K562 (cell line): ENCODE results near the gene TTC32. TPM values are rescaled to one million over a fixed set of nuclear protein-coding genes. Genes with fewer than 3 reads are reported as not detected.
A peak's percentile ranks its signal among the peaks of the same experiment; 100 is the strongest.

Source experiments
- ATAC-seq: fragments of 200-7000 bp; cut with Tn5 transposase; 3 replicates; pipeline ENCODE4 v1.9.1; 2020; ENCODE audit warnings: moderate library complexity
- BruUV-seq: library from RNA; stranded (reverse); fragments of 400-500 nt; replicated peaks from 2 replicates; lab custom pipeline; 2021; lab: Mats Ljungman, UMichigan
- CTCF ChIA-PET: fragments of 300-600 bp; formaldehyde crosslinking; extraction: SDS; loops from one replicate; lab custom pipeline; 2021; ENCODE audit warnings: low intra/inter-chr PET ratio; lab: Yijun Ruan, JAX
- POLR2A ChIA-PET: fragments of 300-600, 350-650 bp; sonication (Branson Sonifier 250); formaldehyde crosslinking; extraction: SDS; loops from one replicate; lab custom pipeline; 2021; ENCODE audit warnings: antibody characterized with exemption, inconsistent platforms; lab: Yijun Ruan, JAX
- DNase-seq, 4 experiments: peaks; one replicate each; pipeline versions ENCODE4 v3.0.0 to v3.0.0-alpha.2; 2011 to 2018; ENCODE audit warnings: low spot score in 3 of 4, mixed read lengths in 3 of 4; ENCODE audit errors: extremely low read depth in 1 of 4
- FAIRE-seq: peaks from 2 replicates; lab custom pipeline; 2011; peaks lifted over from hg19 to GRCh38; lab: Jason Lieb, UNC
- H2AFZ ChIP-seq: 2 replicates; pipeline ENCODE4 v1.6.0; 2011; ENCODE audit warnings: low read depth, low read length, control low read depth, inconsistent platforms
- H3K27ac ChIP-seq: fragments of 200-600 bp; 3 replicates; pipeline ENCODE4 v1.8.0; 2011; ENCODE audit warnings: low read depth, mild to moderate bottlenecking, control low read depth, inconsistent platforms, low read length, moderate library complexity, mixed read lengths; ENCODE audit errors: extremely low read depth
- H3K27me3 ChIP-seq, 2 experiments: fragments of 300-600 bp in 1 of 2; 2 replicates in 1 of 2; 3 replicates in 1 of 2; pipeline versions ENCODE4 v1.6.0 to v1.8.0; 2011; ENCODE audit warnings: inconsistent platforms in 2 of 2, low read length in 2 of 2, mild to moderate bottlenecking in 1 of 2, mixed read lengths in 1 of 2, moderate library complexity in 1 of 2; ENCODE audit not compliant: control insufficient read depth in 2 of 2, insufficient read depth in 2 of 2
- H3K36me3 ChIP-seq: fragments of 300-600 bp; 3 replicates; pipeline ENCODE4 v1.8.0; 2011; ENCODE audit warnings: mild to moderate bottlenecking, low read length, inconsistent platforms; ENCODE audit not compliant: control insufficient read depth, insufficient read depth
- H3K4me1 ChIP-seq, 2 experiments: fragments of 200-600 bp in 1 of 2; replicated peaks in 1 of 2; 2 replicates in 1 of 2; 3 replicates in 1 of 2; pipeline versions ENCODE4 v1.5.1 to v1.8.0; 2011; ENCODE audit warnings: inconsistent platforms in 2 of 2, low read length in 2 of 2, mild to moderate bottlenecking in 1 of 2, mixed read lengths in 1 of 2, moderate library complexity in 1 of 2; ENCODE audit not compliant: control insufficient read depth in 2 of 2, insufficient read depth in 2 of 2
- H3K4me2 ChIP-seq: 2 replicates; pipeline ENCODE4 v1.6.1; 2011; ENCODE audit warnings: low read length, control low read depth, inconsistent platforms, mixed read lengths; ENCODE audit not compliant: insufficient read depth
- H3K4me3 ChIP-seq: fragments of 200-600 bp; sonication (generic), shearing (Covaris generic); 2 replicates; pipeline ENCODE4 v1.5.1; 2016; ENCODE audit warnings: control low read depth, inconsistent platforms
- H3K79me2 ChIP-seq: fragments of 200-600 bp; 3 replicates; pipeline ENCODE4 v1.8.0; 2011; ENCODE audit warnings: low read length, inconsistent platforms; ENCODE audit not compliant: control insufficient read depth, insufficient read depth
- H3K9ac ChIP-seq, 2 experiments: 2 replicates each; pipeline versions ENCODE4 v1.6.0 to v1.6.1; 2011; ENCODE audit warnings: low read depth in 2 of 2, low read length in 2 of 2, control low read depth in 1 of 2, inconsistent platforms in 1 of 2, mild to moderate bottlenecking in 1 of 2, mixed read lengths in 1 of 2; ENCODE audit not compliant: insufficient read depth in 1 of 2
- H3K9me1 ChIP-seq: one replicate; pipeline ENCODE4 v1.6.0; 2011; ENCODE audit warnings: inconsistent platforms, mild to moderate bottlenecking, low read length, moderate library complexity; ENCODE audit not compliant: control insufficient read depth, insufficient read depth
- H3K9me3 ChIP-seq: replicated peaks from 2 replicates; pipeline ENCODE4 v1.5.1; 2011; ENCODE audit warnings: low read depth, low read length, inconsistent platforms; ENCODE audit not compliant: control insufficient read depth, insufficient read depth
- H4K20me1 ChIP-seq: replicated peaks from 2 replicates; pipeline ENCODE4 v1.6.1; 2011; ENCODE audit warnings: low read length, inconsistent platforms, mixed read lengths; ENCODE audit not compliant: control insufficient read depth, insufficient read depth
- BRF1 ChIP-seq: IDR thresholded peaks from 3 replicates; pipeline ENCODE4 v1.6.1; 2011; ENCODE audit warnings: borderline replicate concordance, mild to moderate bottlenecking; ENCODE audit not compliant: insufficient read length; ENCODE audit errors: extremely low read depth
- DACH1 ChIP-seq: fragments of 450-650 bp; IDR thresholded peaks from 2 replicates; pipeline ENCODE4 v1.6.1; 2018; ENCODE audit not compliant: partially characterized antibody
- DMBX1 ChIP-seq: fragments of 250-450 bp; sonication (Bioruptor Pico); IDR thresholded peaks from 2 replicates; pipeline ENCODE4 v1.8.0; 2022; ENCODE audit warnings: inconsistent platforms, mild to moderate bottlenecking, moderate library complexity, borderline replicate concordance
- DNMT1 ChIP-seq: fragments of 450-650 bp; IDR thresholded peaks from 2 replicates; pipeline ENCODE4 v1.6.1; 2016; ENCODE audit warnings: antibody characterized with exemption, mild to moderate bottlenecking
- EP300 ChIP-seq: IDR thresholded peaks from 2 replicates; pipeline ENCODE4 v1.6.1; 2012; ENCODE audit warnings: low read length, improper control_type of control experiment
- FOSL1 ChIP-seq: fragments of 200-800 bp; sonication (Bioruptor generic); conservative IDR thresholded peaks from 2 replicates; pipeline ENCODE4 v1.6.1; 2016; ENCODE audit warnings: missing genetic modification characterization, missing compliant biosample characterization
- JUND ChIP-seq, 2 experiments: IDR thresholded peaks; 2 replicates in 1 of 2; 3 replicates in 1 of 2; pipeline ENCODE4 v1.6.1; 2011; ENCODE audit warnings: borderline replicate concordance in 2 of 2, low read depth in 2 of 2, low read length in 2 of 2, improper control_type of control experiment in 1 of 2, missing biosample characterization in 1 of 2, missing genetic modification characterization in 1 of 2, missing genetic modification reagents in 1 of 2
- PHTF2 ChIP-seq: fragments of 250-450 bp; sonication (Bioruptor Pico); IDR thresholded peaks from 2 replicates; pipeline ENCODE4 v1.5.0; 2021; ENCODE audit warnings: mild to moderate bottlenecking
- SNRNP70 ChIP-seq: fragments of 200-400 bp; formaldehyde crosslinking; optimal IDR thresholded peaks from 2 replicates; pipeline ENCODE3; 2017; ENCODE audit warnings: low read depth, low read length
- TAL1 ChIP-seq: fragments of 450-650 bp; IDR thresholded peaks from 2 replicates; pipeline ENCODE4 v1.6.1; 2016; ENCODE audit warnings: mild to moderate bottlenecking
- ZFP30 ChIP-seq: fragments of 250-450 bp; sonication (Bioruptor Pico); IDR thresholded peaks from 2 replicates; pipeline ENCODE4 v1.8.0; 2022; ENCODE audit warnings: moderate library complexity, mild to moderate bottlenecking, inconsistent platforms, borderline replicate concordance
- ZNF3 ChIP-seq: fragments of 250-450 bp; sonication (Bioruptor Pico); IDR thresholded peaks from 2 replicates; pipeline ENCODE4 v1.5.0; 2021; ENCODE audit warnings: mild to moderate bottlenecking, moderate library complexity
- WGBS: fragments of 100-300 bp; shearing (Covaris generic); methylation state at CpG from one replicate; pipeline ENCODE4 v1.1.6; 2016; ENCODE audit warnings: low coverage, mixed read lengths; ENCODE audit not compliant: insufficient coverage; ENCODE audit errors: missing lambda C conversion rate; 5-methylcytosine and 5-hydroxymethylcytosine counted together
- in situ Hi-C: fragments of 300-500 bp; cut with MboI; formaldehyde crosslinking; loops from 4 replicates; pipeline ENCODE4 v1.15.0; 2018; ENCODE audit warnings: inconsistent platforms, mixed read lengths
- intact Hi-C: fragments of 100-400 bp; cut with micrococcal nuclease; formaldehyde crosslinking; loops from 2 replicates; pipeline ENCODE4 v1.14.2; 2022
- polyA plus RNA-seq, 8 experiments: library from polyadenylated mRNA; depleted of rRNA in 4 of 8; stranded (reverse) in 5 of 8; unstranded in 3 of 8; fragments of >200 nt; fragmentation: Nextera tagmentation in 2 of 8; fragmentation: Illumina TruSeq in 1 of 8; extraction: Ambion mirVana in 2 of 8; extraction: Trizol in 1 of 8; gene quantifications; 2 replicates each; pipeline versions ENCODE4 v1.2.1 to v1.2.3, GENCODE V29; 2011 to 2014; ENCODE audit warnings: inconsistent platforms in 1 of 8, missing spikeins in 1 of 8
- total RNA-seq, 7 experiments: library from RNA; depleted of rRNA in 6 of 7; stranded (reverse); fragments of >200 nt in 6 of 7; fragmentation: Illumina TruSeq in 2 of 7; extraction: Trizol in 2 of 7; gene quantifications; 2 replicates each; pipeline versions ENCODE4 v1.2.1 to v1.2.3, GENCODE V29; 2011 to 2021; ENCODE audit warnings: low replicate concordance in 1 of 7
- TF ChIP-seq, protein P1 (sequence below): sonication (generic); formaldehyde crosslinking; IDR thresholded peaks from 2 replicates; pipeline ENCODE4 v1.8.0; 2022; ENCODE audit warnings: mild to moderate bottlenecking, missing genetic modification reagents
- TF ChIP-seq, protein P2 (sequence below): fragments of 250-450 bp; sonication (Bioruptor Pico); IDR thresholded peaks from 2 replicates; pipeline ENCODE4 v1.5.0; 2021
- TF ChIP-seq, protein P3 (sequence below), 2 experiments: fragments of 450-650 bp in 1 of 2; sonication (generic) in 1 of 2; formaldehyde crosslinking in 1 of 2; IDR thresholded peaks in 1 of 2; conservative IDR thresholded peaks in 1 of 2; 2 replicates each; pipeline versions ENCODE4 v1.6.1 to v1.8.1; 2016 to 2023; ENCODE audit warnings: mild to moderate bottlenecking in 2 of 2, moderate library complexity in 2 of 2, inconsistent platforms in 1 of 2, missing genetic modification reagents in 1 of 2

The TTC32 gene
- total and polyA plus RNA-seq, 9 of the 15 experiments (the other 6 are each of a cell fraction or from before 2014, with no cell fraction given) = 27.6 to 71.4 (median 52.6) TPM

DNA sequence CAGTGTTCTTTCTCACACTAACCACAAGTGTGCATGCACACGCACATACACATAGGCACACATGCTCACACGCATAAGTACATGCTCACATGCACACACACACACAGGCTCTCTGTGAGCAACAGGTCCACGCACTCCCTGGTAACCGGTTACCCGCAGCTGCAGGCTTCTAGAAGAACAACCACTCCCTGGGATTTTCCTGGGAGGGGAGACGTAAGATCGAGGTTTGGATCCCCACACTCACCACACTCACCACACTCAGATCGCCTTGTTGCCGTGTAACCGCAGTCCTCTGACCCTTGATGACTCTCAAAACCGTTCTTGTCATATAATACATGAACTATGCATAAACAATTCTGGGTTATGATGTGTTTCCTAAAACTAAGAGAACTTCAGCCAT lies 42.2 kb downstream of the TTC32 start (continued):
- no peak for TF ChIP-seq BRF1
- TF ChIP-seq ZNF3 (CRISPR knock-in tag) = no peak
- no peak for TF ChIP-seq SNRNP70
- TF ChIP-seq DNMT1 = no peak
- TF ChIP-seq, all 486 proteins: peak for 0

DNA sequence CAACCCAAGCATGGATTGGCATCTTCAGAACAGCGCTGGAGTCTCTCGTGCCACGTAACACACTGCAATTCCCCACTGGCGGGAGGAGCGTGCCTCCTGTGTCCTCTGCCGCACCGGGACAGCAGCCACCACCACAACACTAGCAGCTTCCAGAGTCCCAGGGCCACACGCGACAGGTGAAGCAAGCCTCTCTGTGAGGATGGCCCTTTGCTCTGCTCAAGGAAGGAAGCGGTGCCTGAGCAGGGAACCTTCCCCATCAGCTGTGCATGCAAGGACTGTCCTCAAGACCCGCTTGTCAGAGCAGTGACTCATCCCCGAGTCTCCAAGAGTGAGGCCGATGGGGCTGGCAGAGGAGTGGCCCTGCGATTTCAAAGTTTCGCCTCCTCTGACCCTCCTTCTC lies 44.0 kb downstream of the TTC32 start:
- ChIA-PET POLR2A (no interaction called here), CTCF (no interaction called here)
- in situ Hi-C loops (loop anchor here (25.0 kb wide), 1 partner anchor 1096 kb away; no protein-coding TSS in a partner anchor), intact Hi-C loops (no loop called here)
- ATAC-seq = peak; percentile 57
- no peak overlapping the region for H3K9ac ChIP-seq
- peaks cover 47 to 88% of the 10 kb centered on the region in 2 experiments for H3K27me3 ChIP-seq
- H3K79me2 ChIP-seq = no peaks in the 10 kb centered on the region
- 5% methylated on average over 15 of the region's 15 CpGs for WGBS
- H2AFZ ChIP-seq = no peak overlapping the region
- H3K9me3 ChIP-seq = no peaks in the 10 kb centered on the region
- FAIRE-seq = no peak
- H3K4me2 ChIP-seq = no peak overlapping the region
- BruUV-seq = no TSS peak
- H3K36me3 ChIP-seq = no peaks in the 10 kb centered on the region
- H3K4me1 ChIP-seq = no peaks in the 10 kb centered on the region; a peak in 1 of 5 replicates
- H3K4me3 ChIP-seq = no peak overlapping the region
- no peaks in the 10 kb centered on the region for H4K20me1 ChIP-seq
- H3K9me1 ChIP-seq = no peaks in the 10 kb centered on the region
- DNase-seq = peak in 1 of 4 experiments; percentile 15
- H3K27ac ChIP-seq = no peak overlapping the region
- TF ChIP-seq, protein P1, sequence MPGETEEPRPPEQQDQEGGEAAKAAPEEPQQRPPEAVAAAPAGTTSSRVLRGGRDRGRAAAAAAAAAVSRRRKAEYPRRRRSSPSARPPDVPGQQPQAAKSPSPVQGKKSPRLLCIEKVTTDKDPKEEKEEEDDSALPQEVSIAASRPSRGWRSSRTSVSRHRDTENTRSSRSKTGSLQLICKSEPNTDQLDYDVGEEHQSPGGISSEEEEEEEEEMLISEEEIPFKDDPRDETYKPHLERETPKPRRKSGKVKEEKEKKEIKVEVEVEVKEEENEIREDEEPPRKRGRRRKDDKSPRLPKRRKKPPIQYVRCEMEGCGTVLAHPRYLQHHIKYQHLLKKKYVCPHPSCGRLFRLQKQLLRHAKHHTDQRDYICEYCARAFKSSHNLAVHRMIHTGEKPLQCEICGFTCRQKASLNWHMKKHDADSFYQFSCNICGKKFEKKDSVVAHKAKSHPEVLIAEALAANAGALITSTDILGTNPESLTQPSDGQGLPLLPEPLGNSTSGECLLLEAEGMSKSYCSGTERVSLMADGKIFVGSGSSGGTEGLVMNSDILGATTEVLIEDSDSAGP (CRISPR knock-in tag) = no peak
- TF ChIP-seq FOSL1 (tag) (no peak), JUND (IDR thresholded peaks at IDR 0.05; ENCODE audit: borderline replicate concordance, low read depth, low read length) (peak; percentile 48; the same call in 1 of the 2 replicates), JUND (tag; IDR thresholded peaks at IDR 0.05; ENCODE audit: borderline replicate concordance, low read depth, low read length) (no peak), TAL1 (no peak), EP300 (no peak), ZFP30 (no peak), DMBX1 (CRISPR knock-in tag) (no peak), PHTF2 (CRISPR knock-in tag) (no peak), DACH1 (no peak)
- TF ChIP-seq, protein P2, sequence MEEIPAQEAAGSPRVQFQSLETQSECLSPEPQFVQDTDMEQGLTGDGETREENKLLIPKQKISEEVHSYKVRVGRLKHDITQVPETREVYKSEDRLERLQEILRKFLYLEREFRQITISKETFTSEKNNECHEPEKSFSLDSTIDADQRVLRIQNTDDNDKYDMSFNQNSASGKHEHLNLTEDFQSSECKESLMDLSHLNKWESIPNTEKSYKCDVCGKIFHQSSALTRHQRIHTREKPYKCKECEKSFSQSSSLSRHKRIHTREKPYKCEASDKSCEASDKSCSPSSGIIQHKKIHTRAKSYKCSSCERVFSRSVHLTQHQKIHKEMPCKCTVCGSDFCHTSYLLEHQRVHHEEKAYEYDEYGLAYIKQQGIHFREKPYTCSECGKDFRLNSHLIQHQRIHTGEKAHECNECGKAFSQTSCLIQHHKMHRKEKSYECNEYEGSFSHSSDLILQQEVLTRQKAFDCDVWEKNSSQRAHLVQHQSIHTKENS = no peak
- TF ChIP-seq, protein P3, sequence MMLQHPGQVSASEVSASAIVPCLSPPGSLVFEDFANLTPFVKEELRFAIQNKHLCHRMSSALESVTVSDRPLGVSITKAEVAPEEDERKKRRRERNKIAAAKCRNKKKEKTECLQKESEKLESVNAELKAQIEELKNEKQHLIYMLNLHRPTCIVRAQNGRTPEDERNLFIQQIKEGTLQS (IDR thresholded peaks at IDR 0.05) = peak; percentile 41; the same call in 1 of the 2 replicates
- TF ChIP-seq, protein P3 (CRISPR knock-in tag; conservative IDR thresholded peaks at IDR 0.05) = no peak
